Fibroblast of the aortic adventitia (primary cell): ENCODE measurements around the gene PCDHA8. TPM values are rescaled to one million over a fixed set of nuclear protein-coding genes. Genes with fewer than 3 reads are reported as not detected.

Experiments used
- DNase-seq: peaks from one replicate; pipeline ENCODE4 v3.0.0-alpha.2; 2010; ENCODE audit warnings: low read depth
- H3K4me3 ChIP-seq: 2 replicates; pipeline ENCODE4 v1.5.1; 2011; ENCODE audit warnings: low read depth, mild to moderate bottlenecking, control low read depth, low read length, moderate library complexity
- CTCF ChIP-seq: IDR thresholded peaks from 2 replicates; pipeline ENCODE4 v1.5.1; 2011; ENCODE audit warnings: mild to moderate bottlenecking, low read length, control low read depth, inconsistent platforms; ENCODE audit not compliant: insufficient read depth
- total RNA-seq: library from RNA; depleted of rRNA; stranded (reverse); fragments of >200 nt; gene quantifications from 2 replicates; pipeline ENCODE4 v1.2.3, GENCODE V29; 2012; ENCODE audit warnings: low replicate concordance

The PCDHA8 gene
- total RNA-seq, 1 donor: 0.09 TPM

DNA sequence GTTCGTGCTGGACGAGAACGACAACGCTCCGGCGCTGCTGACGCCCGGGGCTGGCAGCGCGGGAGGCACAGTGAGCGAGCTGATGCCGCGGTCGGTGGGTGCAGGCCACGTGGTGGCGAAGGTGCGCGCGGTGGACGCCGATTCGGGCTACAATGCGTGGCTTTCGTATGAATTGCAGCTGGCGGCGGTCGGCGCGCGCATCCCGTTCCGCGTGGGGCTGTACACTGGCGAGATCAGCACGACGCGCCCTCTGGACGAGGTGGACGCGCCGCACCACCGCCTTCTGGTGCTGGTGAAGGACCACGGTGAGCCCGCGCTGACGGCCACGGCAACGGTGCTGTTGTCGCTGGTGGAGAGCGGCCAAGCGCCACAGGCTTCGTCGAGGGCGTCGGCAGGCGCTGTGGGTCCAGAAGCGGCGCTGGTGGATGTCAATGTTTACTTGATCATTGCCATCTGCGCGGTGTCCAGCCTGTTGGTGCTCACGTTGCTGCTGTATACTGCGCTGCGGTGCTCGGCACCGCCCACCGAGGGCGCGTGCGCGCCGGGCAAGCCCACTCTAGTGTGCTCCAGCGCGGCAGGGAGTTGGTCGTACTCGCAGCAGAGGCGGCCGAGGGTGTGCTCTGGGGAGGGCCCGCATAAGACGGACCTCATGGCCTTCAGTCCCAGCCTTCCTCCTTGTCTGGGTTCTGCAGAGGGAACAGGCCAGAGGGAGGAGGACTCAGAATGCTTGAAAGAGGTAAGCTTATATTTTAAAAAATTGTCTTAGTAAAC lies 43.1 kb downstream of the PCDHA8 start:
- no peak for DNase-seq
- TF ChIP-seq CTCF: no peak
- H3K4me3 ChIP-seq: no peak overlapping the region

Other genes starting within 250 kb of the PCDHA8 start
- 0.36 and 4.4 TPM in 2 replicates for gene CD14, start 208.0 kb upstream of the PCDHA8 start, total RNA-seq
- gene TMCO6, start 201.7 kb upstream of the PCDHA8 start, total RNA-seq: 21.1 and 295 TPM in 2 replicates
- 32.9 and 40.6 TPM in 2 replicates for gene NDUFA2, start 193.6 kb upstream of the PCDHA8 start, total RNA-seq
- 84.2 and 183 TPM in 2 replicates for gene IK, start 193.4 kb upstream of the PCDHA8 start, total RNA-seq
- 12.8 and 21.9 TPM in 2 replicates for gene WDR55, start 176.3 kb upstream of the PCDHA8 start, total RNA-seq
- gene DND1, start 167.6 kb upstream of the PCDHA8 start, total RNA-seq: 0.18 TPM in 1 of 2 replicates, not detected in the other
- gene HARS1, start 149.8 kb upstream of the PCDHA8 start, total RNA-seq: 52.2 and 62.9 TPM in 2 replicates
- gene HARS2, start 149.7 kb upstream of the PCDHA8 start, total RNA-seq: 22.7 and 39.0 TPM in 2 replicates
- 37.2 and 118 TPM in 2 replicates for gene ZMAT2, start 140.7 kb upstream of the PCDHA8 start, total RNA-seq
- 0.09 TPM in 1 of 2 replicates, not detected in the other for gene PCDHA1, start 55.0 kb upstream of the PCDHA8 start, total RNA-seq
- 0.09 and 0.16 TPM in 2 replicates for gene PCDHA2, start 46.3 kb upstream of the PCDHA8 start, total RNA-seq
- gene PCDHA3, start 40.1 kb upstream of the PCDHA8 start, total RNA-seq: 0.27 and 0.49 TPM in 2 replicates
- 0.09 and 1.1 TPM in 2 replicates for gene PCDHA4, start 34.1 kb upstream of the PCDHA8 start, total RNA-seq
- gene PCDHA5, start 19.6 kb upstream of the PCDHA8 start, total RNA-seq: 0.08 and 0.09 TPM in 2 replicates
- 0.27 and 1.3 TPM in 2 replicates for gene PCDHA6, start 13.2 kb upstream of the PCDHA8 start, total RNA-seq
- 0.18 and 0.41 TPM in 2 replicates for gene PCDHA7, start 6.9 kb upstream of the PCDHA8 start, total RNA-seq
- under 0.01 and 0.49 TPM in 2 replicates for gene PCDHA9, start 7.2 kb downstream of the PCDHA8 start, total RNA-seq
- gene PCDHA10, start 14.7 kb downstream of the PCDHA8 start, total RNA-seq: under 0.01 and 0.09 TPM in 2 replicates
- 0.08 and 0.09 TPM in 2 replicates for gene PCDHA11, start 27.8 kb downstream of the PCDHA8 start, total RNA-seq
- 0.09 and 0.33 TPM in 2 replicates for gene PCDHA12, start 34.1 kb downstream of the PCDHA8 start, total RNA-seq
- gene PCDHA13, start 40.9 kb downstream of the PCDHA8 start, total RNA-seq: 0.08 TPM in 1 of 2 replicates, not detected in the other
- gene PCDHAC1, start 85.1 kb downstream of the PCDHA8 start, total RNA-seq: 0.16 TPM in 1 of 2 replicates, not detected in the other
- gene PCDHAC2, start 125.3 kb downstream of the PCDHA8 start, total RNA-seq: 0.57 TPM in 1 of 2 replicates, not detected in the other
- gene PCDHB1, start 210.2 kb downstream of the PCDHA8 start, total RNA-seq: not detected in 2 replicates